Hepatocyte (in vitro differentiated cells): Measurements from ENCODE around the gene IL1RAPL2. TPM values are rescaled to one million over a fixed set of nuclear protein-coding genes. Genes with fewer than 3 reads are reported as not detected.

ENCODE experiments used
- DNase-seq: peaks from one replicate; pipeline ENCODE4 v3.0.0-alpha.2; 2016; ENCODE audit warnings: low spot score
- H2AFZ ChIP-seq: fragments of 200-600 bp; sonication (generic); 2 replicates; pipeline ENCODE4 v1.6.0; 2016; ENCODE audit warnings: antibody characterized with exemption, mild to moderate bottlenecking
- H3K27ac ChIP-seq: fragments of 200-600 bp; sonication (generic); 2 replicates; pipeline ENCODE4 v1.5.1; 2016; ENCODE audit warnings: mild to moderate bottlenecking
- H3K27me3 ChIP-seq: fragments of 200-600 bp; sonication (generic); 2 replicates; pipeline ENCODE4 v1.6.1; 2016
- H3K36me3 ChIP-seq: fragments of 200-600 bp; sonication (generic); replicated peaks from 2 replicates; pipeline ENCODE4 v1.5.1; 2016; ENCODE audit warnings: low read depth; ENCODE audit not compliant: insufficient read depth
- H3K4me1 ChIP-seq: fragments of 200-600 bp; sonication (generic); 2 replicates; pipeline ENCODE4 v1.5.1; 2016; ENCODE audit warnings: mild to moderate bottlenecking, moderate library complexity; ENCODE audit not compliant: insufficient read depth
- H3K4me2 ChIP-seq: fragments of 200-600 bp; sonication (generic); 2 replicates; pipeline ENCODE4 v1.6.0; 2016
- H3K4me3 ChIP-seq: fragments of 200-600 bp; sonication (generic); 2 replicates; pipeline ENCODE4 v1.5.1; 2016; ENCODE audit warnings: mild to moderate bottlenecking
- H3K79me2 ChIP-seq: fragments of 200-600 bp; sonication (generic); 2 replicates; pipeline ENCODE4 v1.6.0; 2017; ENCODE audit warnings: mild to moderate bottlenecking
- H3K9me2 ChIP-seq: fragments of 200-600 bp; sonication (generic); replicated peaks from 2 replicates; pipeline ENCODE4 v1.6.0; 2017; ENCODE audit warnings: mild to moderate bottlenecking; ENCODE audit not compliant: insufficient read depth
- H3K9me3 ChIP-seq: fragments of 200-600 bp; sonication (generic); 2 replicates; pipeline ENCODE4 v1.5.1; 2016; ENCODE audit warnings: low read depth, mild to moderate bottlenecking
- H4K20me1 ChIP-seq: fragments of 200-600 bp; sonication (generic); 2 replicates; pipeline ENCODE4 v1.6.0; 2016; ENCODE audit warnings: mild to moderate bottlenecking; ENCODE audit not compliant: insufficient read depth, poor library complexity, severe bottlenecking
- CTCF ChIP-seq: fragments of 200-600 bp; sonication (generic); IDR thresholded peaks from 2 replicates; pipeline ENCODE4 v1.5.1; 2016; ENCODE audit warnings: antibody characterized with exemption, mild to moderate bottlenecking; ENCODE audit not compliant: poor library complexity
- EZH2 ChIP-seq: fragments of 200-600 bp; sonication (generic); IDR thresholded peaks from 2 replicates; pipeline ENCODE4 v1.6.1; 2016; ENCODE audit warnings: antibody characterized with exemption, mild to moderate bottlenecking, borderline replicate concordance
- EZH2phosphoT487 ChIP-seq: fragments of 200-600 bp; sonication (generic); IDR thresholded peaks from one replicate; pipeline ENCODE4 v1.6.1; 2018; ENCODE audit warnings: antibody characterized with exemption, mild to moderate bottlenecking, low read depth, moderate library complexity; ENCODE audit not compliant: unreplicated experiment, severe bottlenecking
- WGBS: methylation state at CpG from one replicate; pipeline ENCODE4 v1.1.6; 2016; ENCODE audit warnings: low lambda C conversion rate; ENCODE audit errors: missing lambda C conversion rate; 5-methylcytosine and 5-hydroxymethylcytosine counted together
- polyA plus RNA-seq: library from polyadenylated mRNA; unstranded; fragments of >200 nt; fragmentation: Nextera tagmentation; extraction: Ambion mirVana; gene quantifications from 2 replicates; pipeline ENCODE4 v1.2.1, GENCODE V29; 2016
- total RNA-seq: library from RNA; depleted of rRNA; stranded (reverse); fragments of >200 nt; gene quantifications from 2 replicates; pipeline ENCODE4 v1.2.3, GENCODE V29; 2014

Gene IL1RAPL2
- total and polyA plus RNA-seq, 2 experiments from 2014 or later: 0.40 TPM; not detected in 1

- no peaks in the 10 kb centered on the region for H3K79me2 ChIP-seq
- H3K9me2 ChIP-seq: no peaks in the 10 kb centered on the region
- H3K4me2 ChIP-seq: no peak overlapping the region
- no peak overlapping the region for H3K4me3 ChIP-seq
- H3K4me1 ChIP-seq: no peaks in the 10 kb centered on the region
- no peaks in the 10 kb centered on the region for H4K20me1 ChIP-seq
- no peak for TF ChIP-seq EZH2
- TF ChIP-seq CTCF: no peak
- no peak for TF ChIP-seq EZH2phosphoT487
- no peak overlapping the region for H3K27ac ChIP-seq
- no peak for DNase-seq
- H3K9me3 ChIP-seq: no peaks in the 10 kb centered on the region
- no peaks in the 10 kb centered on the region for H3K36me3 ChIP-seq
- no peak overlapping the region for H2AFZ ChIP-seq
- H3K27me3 ChIP-seq: no peaks in the 10 kb centered on the region
Measured at GRCh38 chrX:104987063-104987462, 421.1 kb downstream of the IL1RAPL2 start.

- Histone ChIP-seq H3K79me2 (no peaks in the 10 kb centered on the region), H4K20me1 (no peaks in the 10 kb centered on the region), H3K4me3 (no peak overlapping the region), H3K4me1 (no peaks in the 10 kb centered on the region), H3K4me2 (no peak overlapping the region), H3K9me2 (no peaks in the 10 kb centered on the region), H3K27ac (no peak overlapping the region), H2AFZ (no peak overlapping the region), H3K36me3 (no peaks in the 10 kb centered on the region), H3K27me3 (no peaks in the 10 kb centered on the region), H3K9me3 (no peaks in the 10 kb centered on the region)
- TF ChIP-seq CTCF (no peak), EZH2phosphoT487 (no peak), EZH2 (no peak)
- no peak for DNase-seq
Measured at GRCh38 chrX:104988038-104988437, 422.0 kb downstream of the IL1RAPL2 start.

- Histone ChIP-seq H3K27ac (no peak overlapping the region), H3K36me3 (no peaks in the 10 kb centered on the region), H3K4me2 (no peak overlapping the region), H3K9me3 (no peaks in the 10 kb centered on the region), H4K20me1 (no peaks in the 10 kb centered on the region), H3K4me3 (no peak overlapping the region), H2AFZ (no peak overlapping the region), H3K27me3 (no peaks in the 10 kb centered on the region), H3K4me1 (no peaks in the 10 kb centered on the region), H3K9me2 (no peaks in the 10 kb centered on the region), H3K79me2 (no peaks in the 10 kb centered on the region)
- DNase-seq: no peak
- TF ChIP-seq EZH2phosphoT487: no peak
Measured at GRCh38 chrX:104995546-104995945, 429.5 kb downstream of the IL1RAPL2 start.

GRCh38 chrX:105006103-105006502 is 440.1 kb downstream of the IL1RAPL2 start:
- 59% methylated on average over 3 of the region's 3 CpGs for WGBS
- Histone ChIP-seq H3K9me3 (no peaks in the 10 kb centered on the region), H3K27ac (no peak overlapping the region), H3K4me3 (no peak overlapping the region), H2AFZ (no peak overlapping the region), H3K4me1 (no peaks in the 10 kb centered on the region), H3K4me2 (no peak overlapping the region), H3K79me2 (no peaks in the 10 kb centered on the region), H4K20me1 (no peaks in the 10 kb centered on the region), H3K27me3 (no peaks in the 10 kb centered on the region), H3K9me2 (no peaks in the 10 kb centered on the region), H3K36me3 (no peaks in the 10 kb centered on the region)
- DNase-seq: no peak
- TF ChIP-seq EZH2phosphoT487 (no peak), EZH2 (no peak), CTCF (no peak)
